ENCODE data around the gene ZNF160. TPM values are rescaled to one million over a fixed set of nuclear protein-coding genes. Genes with fewer than 3 reads are reported as not detected.

The ZNF160 gene
- total and polyA plus RNA-seq, 9 of the 15 experiments (the other 6 are each of a cell fraction or from before 2014, with no cell fraction given) = 3.6 to 22.1 (median 11.8) TPM

- TF ChIP-seq, protein P1, sequence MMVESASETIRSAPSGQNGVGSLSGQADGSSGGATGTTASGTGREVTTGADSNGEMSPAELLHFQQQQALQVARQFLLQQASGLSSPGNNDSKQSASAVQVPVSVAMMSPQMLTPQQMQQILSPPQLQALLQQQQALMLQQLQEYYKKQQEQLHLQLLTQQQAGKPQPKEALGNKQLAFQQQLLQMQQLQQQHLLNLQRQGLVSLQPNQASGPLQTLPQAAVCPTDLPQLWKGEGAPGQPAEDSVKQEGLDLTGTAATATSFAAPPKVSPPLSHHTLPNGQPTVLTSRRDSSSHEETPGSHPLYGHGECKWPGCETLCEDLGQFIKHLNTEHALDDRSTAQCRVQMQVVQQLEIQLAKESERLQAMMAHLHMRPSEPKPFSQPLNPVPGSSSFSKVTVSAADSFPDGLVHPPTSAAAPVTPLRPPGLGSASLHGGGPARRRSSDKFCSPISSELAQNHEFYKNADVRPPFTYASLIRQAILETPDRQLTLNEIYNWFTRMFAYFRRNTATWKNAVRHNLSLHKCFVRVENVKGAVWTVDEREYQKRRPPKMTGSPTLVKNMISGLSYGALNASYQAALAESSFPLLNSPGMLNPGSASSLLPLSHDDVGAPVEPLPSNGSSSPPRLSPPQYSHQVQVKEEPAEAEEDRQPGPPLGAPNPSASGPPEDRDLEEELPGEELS (CRISPR knock-in tag; IDR thresholded peaks at IDR 0.05; ENCODE audit: borderline replicate concordance) = no peak
- TF ChIP-seq PYGO2 (tag; IDR thresholded peaks at IDR 0.05) = no peak
- TF ChIP-seq ZKSCAN8 (CRISPR knock-in tag; IDR thresholded peaks at IDR 0.05) = no peak
- TF ChIP-seq PRPF4 (IDR thresholded peaks at IDR 0.05; ENCODE audit: insufficient read depth, low read depth, low read length, poor library complexity, severe bottlenecking) = no peak
- peak in 1 of 2 experiments; percentile 29; a peak in 1 of 3 replicates for TF ChIP-seq CBX3 (IDR thresholded peaks at IDR 0.05; ENCODE audit: borderline replicate concordance in 1 of 2, low read length in 2 of 2)
- TF ChIP-seq HMGN3 (IDR thresholded peaks at IDR 0.05; ENCODE audit: borderline replicate concordance, extremely low read depth, insufficient read length, low read depth, low read length) = no peak
- no peak for TF ChIP-seq U2AF2 (optimal IDR thresholded peaks at IDR 0.05; ENCODE audit: low read depth, low read length)
- TF ChIP-seq GATAD2B (IDR thresholded peaks at IDR 0.05; ENCODE audit: borderline replicate concordance) = no peak
- TF ChIP-seq TRIM28 (IDR thresholded peaks at IDR 0.05) = no peak
- peak; percentile 63 to 75; a peak in 2 of 4 replicates for TF ChIP-seq ARNT (IDR thresholded peaks at IDR 0.05)
- TF ChIP-seq SMARCB1 (IDR thresholded peaks at IDR 0.05; ENCODE audit: insufficient read length, low read depth) = no peak
- TF ChIP-seq ATF7 (IDR thresholded peaks at IDR 0.05) = peak; percentile 42; the same call in 1 of the 2 replicates
- no peak for TF ChIP-seq ZNF77 (CRISPR knock-in tag; IDR thresholded peaks at IDR 0.05)
- no peak for TF ChIP-seq SMAD4 (CRISPR knock-in tag; conservative IDR thresholded peaks at IDR 0.05)
- TF ChIP-seq ESRRB (CRISPR knock-in tag; IDR thresholded peaks at IDR 0.05; ENCODE audit: borderline replicate concordance) = no peak
- TF ChIP-seq ZNF263 (CRISPR knock-in tag; IDR thresholded peaks at IDR 0.05; ENCODE audit: borderline replicate concordance) = peak; percentile 73
- TF ChIP-seq ZZZ3 (IDR thresholded peaks at IDR 0.05) = no peak
- TF ChIP-seq RBFOX2 (IDR thresholded peaks at IDR 0.05; ENCODE audit: low read depth, low read length) = peak; percentile 93
- TF ChIP-seq PTRF (tag; IDR thresholded peaks at IDR 0.05) = no peak
- TF ChIP-seq, protein P2, sequence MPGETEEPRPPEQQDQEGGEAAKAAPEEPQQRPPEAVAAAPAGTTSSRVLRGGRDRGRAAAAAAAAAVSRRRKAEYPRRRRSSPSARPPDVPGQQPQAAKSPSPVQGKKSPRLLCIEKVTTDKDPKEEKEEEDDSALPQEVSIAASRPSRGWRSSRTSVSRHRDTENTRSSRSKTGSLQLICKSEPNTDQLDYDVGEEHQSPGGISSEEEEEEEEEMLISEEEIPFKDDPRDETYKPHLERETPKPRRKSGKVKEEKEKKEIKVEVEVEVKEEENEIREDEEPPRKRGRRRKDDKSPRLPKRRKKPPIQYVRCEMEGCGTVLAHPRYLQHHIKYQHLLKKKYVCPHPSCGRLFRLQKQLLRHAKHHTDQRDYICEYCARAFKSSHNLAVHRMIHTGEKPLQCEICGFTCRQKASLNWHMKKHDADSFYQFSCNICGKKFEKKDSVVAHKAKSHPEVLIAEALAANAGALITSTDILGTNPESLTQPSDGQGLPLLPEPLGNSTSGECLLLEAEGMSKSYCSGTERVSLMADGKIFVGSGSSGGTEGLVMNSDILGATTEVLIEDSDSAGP (CRISPR knock-in tag; IDR thresholded peaks at IDR 0.05) = no peak
- TF ChIP-seq BCOR (IDR thresholded peaks at IDR 0.05) = no peak
- TF ChIP-seq ZBED1 (IDR thresholded peaks at IDR 0.05) = peak; percentile 33; the same call in 1 of the 2 replicates
- TF ChIP-seq MLLT1 (IDR thresholded peaks at IDR 0.05) = no peak
- peak; percentile 91 for TF ChIP-seq NR2C1 (IDR thresholded peaks at IDR 0.05)
- TF ChIP-seq NR2C1 (tag; IDR thresholded peaks at IDR 0.05) = peak; percentile 94
These were observed at the start of gene ZNF160 (continued) for GRCh38 chr19:53103234-53104203.

Data from K562 (cell line).